ENCODE measurements around the gene TMEM247. TPM values are rescaled to one million over a fixed set of nuclear protein-coding genes. Genes with fewer than 3 reads are reported as not detected.

Gene TMEM247
- total RNA-seq, 1 donor from 2014 or later = not detected

DNA sequence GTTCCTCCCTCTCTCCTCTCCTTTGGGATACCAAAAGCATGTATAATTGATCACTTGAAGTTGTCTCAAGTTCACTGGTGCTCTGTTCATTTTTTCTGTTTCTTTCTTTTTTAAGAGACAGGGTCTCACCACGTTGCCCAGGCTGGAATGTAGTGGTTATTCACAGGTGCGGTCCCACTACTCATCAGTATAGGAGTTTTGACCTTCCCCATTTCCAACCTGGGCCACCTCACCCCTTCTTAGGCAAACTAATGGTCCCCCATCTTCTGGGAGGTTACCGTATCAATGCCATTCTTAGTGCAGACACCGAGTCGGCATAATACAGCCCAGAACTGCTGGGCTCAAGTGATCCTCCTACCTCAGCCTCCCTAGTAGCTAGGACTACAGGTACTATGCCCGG lies 31.3 kb upstream of the TMEM247 start:
- H3K4me1 Mint-ChIP-seq (ENCODE audit: unreplicated experiment) = no peaks in the 10 kb centered on the region
- TF ChIP-seq, protein P1, sequence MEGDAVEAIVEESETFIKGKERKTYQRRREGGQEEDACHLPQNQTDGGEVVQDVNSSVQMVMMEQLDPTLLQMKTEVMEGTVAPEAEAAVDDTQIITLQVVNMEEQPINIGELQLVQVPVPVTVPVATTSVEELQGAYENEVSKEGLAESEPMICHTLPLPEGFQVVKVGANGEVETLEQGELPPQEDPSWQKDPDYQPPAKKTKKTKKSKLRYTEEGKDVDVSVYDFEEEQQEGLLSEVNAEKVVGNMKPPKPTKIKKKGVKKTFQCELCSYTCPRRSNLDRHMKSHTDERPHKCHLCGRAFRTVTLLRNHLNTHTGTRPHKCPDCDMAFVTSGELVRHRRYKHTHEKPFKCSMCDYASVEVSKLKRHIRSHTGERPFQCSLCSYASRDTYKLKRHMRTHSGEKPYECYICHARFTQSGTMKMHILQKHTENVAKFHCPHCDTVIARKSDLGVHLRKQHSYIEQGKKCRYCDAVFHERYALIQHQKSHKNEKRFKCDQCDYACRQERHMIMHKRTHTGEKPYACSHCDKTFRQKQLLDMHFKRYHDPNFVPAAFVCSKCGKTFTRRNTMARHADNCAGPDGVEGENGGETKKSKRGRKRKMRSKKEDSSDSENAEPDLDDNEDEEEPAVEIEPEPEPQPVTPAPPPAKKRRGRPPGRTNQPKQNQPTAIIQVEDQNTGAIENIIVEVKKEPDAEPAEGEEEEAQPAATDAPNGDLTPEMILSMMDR (conservative IDR thresholded peaks at IDR 0.05) = no peak

GRCh38 chr2:46448641-46449040 lies 30.7 kb upstream of the TMEM247 start:
- no peak for DNase-seq (ENCODE audit: extremely low spot score, unreplicated experiment)
- peaks cover 2% of the 10 kb centered on the region for H3K9me3 Mint-ChIP-seq
- H3K4me1 Mint-ChIP-seq (ENCODE audit: unreplicated experiment) = no peaks in the 10 kb centered on the region
- no peak overlapping the region for H3K4me3 Mint-ChIP-seq
- no peaks in the 10 kb centered on the region for H3K27me3 Mint-ChIP-seq
- TF ChIP-seq, protein P1 (conservative IDR thresholded peaks at IDR 0.05) = no peak
- no peak overlapping the region for H3K27ac Mint-ChIP-seq
- H3K36me3 Mint-ChIP-seq = no peaks in the 10 kb centered on the region

More for the DNA sequence above, 31.3 kb upstream of the TMEM247 start:
- DNase-seq (ENCODE audit: extremely low spot score, unreplicated experiment) = no peak
- Mint-ChIP-seq H3K27ac (no peak overlapping the region), H3K36me3 (no peaks in the 10 kb centered on the region), H3K27me3 (no peaks in the 10 kb centered on the region), H3K4me3 (no peak overlapping the region), H3K9me3 (no peaks in the 10 kb centered on the region)

GRCh38 chr2:46449700-46450099 lies 29.7 kb upstream of the TMEM247 start:
- H3K4me3 Mint-ChIP-seq = no peak overlapping the region
- no peak for DNase-seq (ENCODE audit: extremely low spot score, unreplicated experiment)

GRCh38 chr2:46451131-46451711 lies 28.1 kb upstream of the TMEM247 start:
- H3K36me3 Mint-ChIP-seq = no peaks in the 10 kb centered on the region
- TF ChIP-seq, protein P1 (conservative IDR thresholded peaks at IDR 0.05) = no peak
- H3K9me3 Mint-ChIP-seq = peaks cover 8% of the 10 kb centered on the region
- no peaks in the 10 kb centered on the region for H3K4me1 Mint-ChIP-seq (ENCODE audit: unreplicated experiment)
- no peak overlapping the region for H3K4me3 Mint-ChIP-seq
- no peak overlapping the region for H3K27ac Mint-ChIP-seq
- no peaks in the 10 kb centered on the region for H3K27me3 Mint-ChIP-seq
- DNase-seq (ENCODE audit: extremely low spot score, unreplicated experiment) = no peak

More at GRCh38 chr2:46449700-46450099, 29.7 kb upstream of the TMEM247 start:
- Mint-ChIP-seq H3K9me3 (peaks cover 8% of the 10 kb centered on the region), H3K27me3 (no peaks in the 10 kb centered on the region), H3K36me3 (no peaks in the 10 kb centered on the region), H3K27ac (no peak overlapping the region), H3K4me1 (ENCODE audit: unreplicated experiment) (no peaks in the 10 kb centered on the region)
- TF ChIP-seq, protein P1 (conservative IDR thresholded peaks at IDR 0.05) = no peak

- Mint-ChIP-seq H3K4me1 (ENCODE audit: unreplicated experiment) (peaks cover 7% of the 10 kb centered on the region), H3K27ac (no peak overlapping the region), H3K4me3 (no peak overlapping the region), H3K27me3 (no peaks in the 10 kb centered on the region), H3K36me3 (no peaks in the 10 kb centered on the region), H3K9me3 (peaks cover 8% of the 10 kb centered on the region)
- DNase-seq (ENCODE audit: extremely low spot score, unreplicated experiment) = no peak
- TF ChIP-seq, protein P1 (conservative IDR thresholded peaks at IDR 0.05) = no peak
These were observed 22.6 kb upstream of the TMEM247 start for GRCh38 chr2:46456789-46457188.

Measured in type B pancreatic cell (in vitro differentiated cells).